GM10266 (cell line): Measurements from ENCODE around the gene DMPK.

ENCODE experiments used
- DNase-seq: peaks from one replicate; pipeline ENCODE4 v3.0.0; 2012; ENCODE audit errors: extremely low spot score
- TF ChIP-seq, protein P1 (sequence below): IDR thresholded peaks from 2 replicates; pipeline ENCODE4 v1.5.1; 2012; ENCODE audit warnings: mild to moderate bottlenecking, low read depth; ENCODE audit not compliant: control insufficient read depth, insufficient read depth; ENCODE audit errors: missing control alignments

DMPK gene, protein sequence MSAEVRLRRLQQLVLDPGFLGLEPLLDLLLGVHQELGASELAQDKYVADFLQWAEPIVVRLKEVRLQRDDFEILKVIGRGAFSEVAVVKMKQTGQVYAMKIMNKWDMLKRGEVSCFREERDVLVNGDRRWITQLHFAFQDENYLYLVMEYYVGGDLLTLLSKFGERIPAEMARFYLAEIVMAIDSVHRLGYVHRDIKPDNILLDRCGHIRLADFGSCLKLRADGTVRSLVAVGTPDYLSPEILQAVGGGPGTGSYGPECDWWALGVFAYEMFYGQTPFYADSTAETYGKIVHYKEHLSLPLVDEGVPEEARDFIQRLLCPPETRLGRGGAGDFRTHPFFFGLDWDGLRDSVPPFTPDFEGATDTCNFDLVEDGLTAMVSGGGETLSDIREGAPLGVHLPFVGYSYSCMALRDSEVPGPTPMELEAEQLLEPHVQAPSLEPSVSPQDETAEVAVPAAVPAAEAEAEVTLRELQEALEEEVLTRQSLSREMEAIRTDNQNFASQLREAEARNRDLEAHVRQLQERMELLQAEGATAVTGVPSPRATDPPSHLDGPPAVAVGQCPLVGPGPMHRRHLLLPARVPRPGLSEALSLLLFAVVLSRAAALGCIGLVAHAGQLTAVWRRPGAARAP

DNA sequence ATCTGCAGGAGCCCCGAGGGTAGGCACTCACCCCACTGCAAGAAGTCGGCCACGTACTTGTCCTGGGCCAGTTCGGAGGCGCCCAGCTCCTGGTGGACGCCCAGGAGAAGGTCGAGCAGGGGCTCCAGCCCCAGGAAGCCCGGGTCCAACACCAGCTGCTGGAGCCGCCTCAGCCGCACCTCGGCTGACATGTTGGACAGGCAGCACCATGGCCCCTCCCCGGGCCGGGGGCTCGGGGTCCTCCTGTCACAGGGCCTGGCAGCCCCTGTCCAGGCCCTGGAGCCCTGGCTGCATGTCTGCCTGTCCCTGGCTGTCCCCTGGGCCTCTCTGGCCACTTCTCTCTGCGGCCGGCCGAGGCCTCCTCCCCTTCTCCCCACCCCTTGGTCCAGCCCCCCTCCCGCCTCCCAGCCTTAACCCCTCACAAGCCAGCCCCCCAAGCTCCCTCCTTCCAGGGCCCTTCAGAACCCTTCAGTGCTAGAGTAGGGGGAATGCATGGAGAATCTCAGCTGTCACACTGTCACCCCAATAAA is at the start of gene DMPK:
Gene DMPK, minus strand, starts transcription at position 329 of the 530 bp plus-strand sequence. Its CDS starts 138 bp downstream, at position 191.
- no peak for DNase-seq

DNA sequence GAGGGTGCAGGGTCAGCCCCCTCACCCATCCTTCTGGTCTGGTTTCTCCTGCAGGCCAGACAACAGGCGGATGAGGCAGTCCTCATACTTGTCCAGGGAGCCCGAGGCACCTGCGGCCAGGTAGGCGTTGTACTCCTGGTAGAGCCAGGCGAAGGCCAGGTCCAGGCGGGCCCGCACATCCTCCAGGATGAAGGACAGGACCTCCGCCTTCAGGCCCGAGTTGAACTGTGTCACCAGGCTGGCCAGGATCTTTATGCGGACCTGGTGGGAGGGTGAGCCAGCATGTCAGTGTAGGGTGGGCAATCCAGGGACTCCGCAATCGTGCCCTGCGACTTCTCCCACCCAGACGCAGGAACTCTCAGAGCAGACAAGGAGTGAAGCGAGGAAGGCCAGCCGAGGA is 46.7 kb upstream of the DMPK start:
- TF ChIP-seq, protein P1, sequence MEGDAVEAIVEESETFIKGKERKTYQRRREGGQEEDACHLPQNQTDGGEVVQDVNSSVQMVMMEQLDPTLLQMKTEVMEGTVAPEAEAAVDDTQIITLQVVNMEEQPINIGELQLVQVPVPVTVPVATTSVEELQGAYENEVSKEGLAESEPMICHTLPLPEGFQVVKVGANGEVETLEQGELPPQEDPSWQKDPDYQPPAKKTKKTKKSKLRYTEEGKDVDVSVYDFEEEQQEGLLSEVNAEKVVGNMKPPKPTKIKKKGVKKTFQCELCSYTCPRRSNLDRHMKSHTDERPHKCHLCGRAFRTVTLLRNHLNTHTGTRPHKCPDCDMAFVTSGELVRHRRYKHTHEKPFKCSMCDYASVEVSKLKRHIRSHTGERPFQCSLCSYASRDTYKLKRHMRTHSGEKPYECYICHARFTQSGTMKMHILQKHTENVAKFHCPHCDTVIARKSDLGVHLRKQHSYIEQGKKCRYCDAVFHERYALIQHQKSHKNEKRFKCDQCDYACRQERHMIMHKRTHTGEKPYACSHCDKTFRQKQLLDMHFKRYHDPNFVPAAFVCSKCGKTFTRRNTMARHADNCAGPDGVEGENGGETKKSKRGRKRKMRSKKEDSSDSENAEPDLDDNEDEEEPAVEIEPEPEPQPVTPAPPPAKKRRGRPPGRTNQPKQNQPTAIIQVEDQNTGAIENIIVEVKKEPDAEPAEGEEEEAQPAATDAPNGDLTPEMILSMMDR, result no peak

More for the DNA sequence above, at the start of gene DMPK:
- TF ChIP-seq, protein P1, result no peak

DNA sequence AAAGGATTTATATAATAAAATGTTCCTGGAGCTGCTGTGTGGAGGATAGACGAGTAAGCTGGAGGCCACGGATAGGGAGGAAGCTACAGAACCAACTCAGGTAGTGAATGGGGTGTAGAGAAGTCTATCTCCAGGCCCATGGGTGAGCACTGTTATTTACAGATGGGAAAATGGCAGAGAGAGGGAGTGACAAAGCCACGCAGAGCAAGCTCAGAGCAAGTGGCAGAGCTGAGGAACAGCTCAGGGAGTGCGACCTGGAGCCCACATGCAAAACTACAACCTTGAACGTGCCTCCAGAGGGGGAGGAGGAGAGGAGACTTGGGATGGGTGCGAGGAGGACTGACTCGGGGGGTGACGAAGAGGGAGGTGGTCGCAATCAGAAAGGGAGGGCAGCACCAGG is 46.2 kb upstream of the DMPK start:
- TF ChIP-seq, protein P1, result no peak
- DNase-seq, result no peak

More for the DNA sequence above, 46.7 kb upstream of the DMPK start:
- DNase-seq, result no peak

DNA sequence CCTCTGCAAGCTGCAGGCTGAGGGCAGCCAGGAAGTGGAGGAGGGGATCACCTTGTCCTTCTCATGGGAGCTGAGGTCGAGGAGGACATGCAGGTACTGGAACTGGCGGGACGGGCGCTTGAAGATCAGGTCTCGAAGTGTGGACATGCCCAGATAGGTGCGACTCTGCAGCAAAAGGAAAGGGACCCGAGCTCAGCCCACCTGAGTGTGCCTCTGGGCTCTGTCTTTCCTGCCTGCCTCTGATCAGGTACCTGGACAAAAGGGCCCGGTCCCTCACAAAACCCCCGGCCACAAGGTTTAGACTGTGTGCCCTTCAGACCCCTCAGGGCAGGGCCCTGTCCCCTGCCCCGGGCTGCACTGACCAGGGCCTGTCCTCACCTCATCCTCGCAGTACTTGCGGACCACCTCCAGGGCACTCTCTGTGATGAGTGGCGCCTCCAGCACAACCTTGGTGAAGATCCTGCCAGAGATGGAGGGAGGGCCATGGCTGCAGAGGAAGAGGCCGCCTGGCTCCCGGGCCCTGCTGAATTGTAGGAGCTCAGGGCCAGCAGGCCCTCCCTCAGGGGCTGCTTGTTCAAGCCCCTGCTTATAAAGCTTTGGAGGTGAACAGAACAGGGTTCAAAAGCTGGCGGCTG is 45.3 kb upstream of the DMPK start:
- TF ChIP-seq, protein P1, result no peak
- no peak for DNase-seq

DNA sequence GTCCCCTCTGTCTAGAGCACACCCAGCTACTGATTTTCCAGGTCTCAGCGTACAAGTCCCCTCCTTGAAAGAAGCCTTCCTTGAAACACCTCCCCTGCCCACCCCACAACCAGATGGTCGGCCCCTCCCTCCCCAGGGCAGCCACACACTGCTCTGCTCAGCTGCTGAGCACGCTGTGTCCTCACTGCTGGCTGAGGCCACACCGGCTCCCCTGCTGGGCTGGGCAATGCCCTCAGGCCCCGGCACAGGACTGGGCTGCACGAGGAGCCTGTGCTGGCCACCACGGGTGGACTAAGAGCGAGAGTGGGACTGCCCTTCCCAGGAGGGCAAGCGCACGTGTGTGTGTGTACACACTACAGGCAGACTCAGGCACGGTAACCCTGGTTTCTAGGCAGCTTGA is 44.6 kb upstream of the DMPK start:
- DNase-seq, result no peak
- TF ChIP-seq, protein P1, result no peak

DNA sequence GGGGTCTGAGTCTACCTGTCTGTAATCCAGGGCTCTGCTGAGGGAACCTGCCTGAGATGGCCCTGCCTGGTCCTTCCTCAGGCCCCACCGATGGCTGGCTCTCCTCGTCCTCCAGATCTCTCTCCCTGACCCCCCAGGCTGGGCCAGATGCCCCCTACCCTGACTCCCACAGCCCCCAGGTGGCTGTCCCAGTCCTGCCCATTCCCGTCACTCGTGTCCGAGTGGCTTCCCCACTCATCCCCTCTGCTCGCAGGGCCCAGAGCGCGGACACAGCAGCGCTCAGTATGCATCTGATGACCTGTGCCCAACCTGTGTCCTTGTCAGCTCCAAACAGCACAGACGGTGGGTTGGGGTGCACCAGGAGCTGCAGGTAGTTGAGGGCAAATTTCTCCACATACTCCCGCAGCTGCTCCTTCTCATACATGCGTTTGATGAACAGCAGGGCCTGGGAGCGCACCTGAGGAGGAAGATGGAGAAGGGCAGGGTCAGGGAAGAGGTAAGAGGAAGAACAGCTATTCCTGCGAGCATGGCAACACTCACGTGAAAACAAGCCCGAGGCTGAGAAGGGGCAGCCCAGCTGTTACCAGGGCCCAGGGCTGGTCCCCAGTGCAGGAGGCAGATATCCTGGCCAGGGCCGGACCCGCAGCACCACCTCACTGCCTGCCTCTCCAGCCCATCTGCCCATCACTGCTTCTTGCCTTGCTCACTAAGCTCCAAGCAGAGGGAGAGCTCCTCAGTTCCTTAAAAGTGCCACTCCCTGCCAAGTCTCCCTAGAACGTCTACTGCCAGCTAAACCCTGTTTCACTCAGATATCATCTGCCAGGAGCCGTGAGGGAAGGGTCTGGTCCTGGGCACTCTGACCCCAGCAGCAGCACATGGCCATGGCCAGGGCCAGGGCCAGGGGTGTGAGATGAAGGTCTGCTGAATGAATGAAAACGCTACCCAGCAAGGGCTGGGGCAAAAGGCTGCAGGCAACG is 43.9 kb upstream of the DMPK start:
- TF ChIP-seq, protein P1, result no peak
- DNase-seq, result no peak
